PC-9 (cell line): ENCODE measurements around the gene TAF1A. TPM values are rescaled to one million over a fixed set of nuclear protein-coding genes. Genes with fewer than 3 reads are reported as not detected.

ENCODE experiments used
- BruUV-seq: library from RNA; stranded (reverse); fragments of 400-500 nt; replicated peaks from 2 replicates; lab custom pipeline; 2021; lab: Mats Ljungman, UMichigan
- CTCF ChIA-PET: fragments of 300-600 bp; sonication (Branson Sonifier 250); formaldehyde crosslinking; loops from one replicate; lab custom pipeline; 2022; ENCODE audit warnings: antibody characterized with exemption; lab: Charles Lee
- POLR2A ChIA-PET: fragments of 300-600 bp; sonication (Branson Sonifier 250); formaldehyde crosslinking; loops from one replicate; lab custom pipeline; 2022; ENCODE audit warnings: antibody characterized with exemption; ENCODE audit not compliant: unreplicated experiment; lab: Charles Lee
- DNase-seq, 2 experiments: peaks; one replicate each; pipeline versions ENCODE4 v3.0.0 to v3.0.0-alpha.2; 2015 to 2022; ENCODE audit warnings: mixed read lengths in 1 of 2
- H2AFZ ChIP-seq: fragments of 200-600 bp; sonication (generic); 2 replicates; pipeline ENCODE4 v1.8.1; 2017; ENCODE audit warnings: antibody characterized with exemption
- H3F3A ChIP-seq: fragments of 200-600 bp; sonication (generic); 2 replicates; pipeline ENCODE4 v1.8.1; 2017; ENCODE audit warnings: antibody characterized with exemption, mild to moderate bottlenecking, low read depth; ENCODE audit not compliant: insufficient read depth
- H3K27ac ChIP-seq: fragments of 200-600 bp; sonication (generic); 2 replicates; pipeline ENCODE4 v1.6.1; 2016; ENCODE audit warnings: mixed run types
- H3K27me3 ChIP-seq: fragments of 200-600 bp; sonication (generic); 2 replicates; pipeline ENCODE4 v1.6.1; 2016; ENCODE audit warnings: low read depth, mixed run types; ENCODE audit not compliant: insufficient read depth
- H3K36me3 ChIP-seq: fragments of 200-600 bp; sonication (generic); 2 replicates; pipeline ENCODE4 v1.6.1; 2016; ENCODE audit warnings: low read depth, mixed run types
- H3K4me1 ChIP-seq: fragments of 200-600 bp; sonication (generic); replicated peaks from 2 replicates; pipeline ENCODE4 v1.6.1; 2016; ENCODE audit warnings: mixed run types; ENCODE audit not compliant: insufficient read depth
- H3K4me2 ChIP-seq: fragments of 200-600 bp; sonication (generic); 2 replicates; pipeline ENCODE4 v1.6.1; 2017; ENCODE audit warnings: mixed run types
- H3K4me3 ChIP-seq: fragments of 200-600 bp; sonication (generic); 2 replicates; pipeline ENCODE4 v1.6.1; 2016; ENCODE audit warnings: mixed run types
- H3K79me2 ChIP-seq: fragments of 200-600 bp; sonication (generic); 2 replicates; pipeline ENCODE4 v1.6.1; 2017; ENCODE audit warnings: low read depth, mixed run types
- H3K9me2 ChIP-seq: fragments of 200-600 bp; sonication (generic); 2 replicates; pipeline ENCODE4 v1.8.1; 2017; ENCODE audit warnings: mild to moderate bottlenecking; ENCODE audit not compliant: insufficient read depth
- H3K9me3 ChIP-seq: fragments of 200-600 bp; sonication (generic); 2 replicates; pipeline ENCODE4 v1.8.1; 2016; ENCODE audit warnings: low read depth; ENCODE audit not compliant: insufficient read depth
- H4K20me1 ChIP-seq: fragments of 200-600 bp; sonication (generic); 2 replicates; pipeline ENCODE4 v1.8.1; 2017; ENCODE audit not compliant: insufficient read depth
- CTCF ChIP-seq: fragments of 200-600 bp; sonication (generic); conservative IDR thresholded peaks from 2 replicates; pipeline ENCODE4 v1.6.1; 2017; ENCODE audit warnings: mixed run types, antibody characterized with exemption, mild to moderate bottlenecking, moderate library complexity
- EZH2 ChIP-seq: fragments of 200-600 bp; sonication (generic); IDR thresholded peaks from 2 replicates; pipeline ENCODE4 v1.8.0; 2017; ENCODE audit warnings: antibody characterized with exemption, low read depth
- intact Hi-C: fragments of 100-400 bp; cut with micrococcal nuclease; formaldehyde crosslinking; loops from one replicate; pipeline ENCODE4 v1.10.0; 2022; ENCODE audit not compliant: unreplicated experiment
- total RNA-seq: library from RNA; stranded (reverse); gene quantifications from 2 replicates; pipeline ENCODE4 v1.2.3, GENCODE V29; 2021

TAF1A gene
- total RNA-seq, 1 experiment from 2014 or later, result 18.4 TPM

GRCh38 chr1:222529181-222529580 lies 60.6 kb downstream of the TAF1A start:
- no peaks in the 10 kb centered on the region for H3K36me3 ChIP-seq
- intact Hi-C loops, result no loop called here
- CTCF ChIA-PET, result no interaction called here
- no peak overlapping the region for H3K27ac ChIP-seq
- H3K4me1 ChIP-seq, result peaks cover 5% of the 10 kb centered on the region
- no peak overlapping the region for H3K4me2 ChIP-seq
- no peak overlapping the region for H2AFZ ChIP-seq
- TF ChIP-seq CTCF (no peak), EZH2 (no peak)
- no peaks in the 10 kb centered on the region for H4K20me1 ChIP-seq
- H3K9me2 ChIP-seq, result no peaks in the 10 kb centered on the region
- H3K4me3 ChIP-seq, result no peak overlapping the region
- POLR2A ChIA-PET, result no interaction called here
- DNase-seq, result no peak
- H3F3A ChIP-seq, result peaks cover 2% of the 10 kb centered on the region
- no peaks in the 10 kb centered on the region for H3K9me3 ChIP-seq
- no peaks in the 10 kb centered on the region for H3K79me2 ChIP-seq
- no peaks in the 10 kb centered on the region for H3K27me3 ChIP-seq
- BruUV-seq, result no TSS peak

- DNase-seq, result no peak
- TF ChIP-seq CTCF (no peak), EZH2 (no peak)
- H3K36me3 ChIP-seq, result no peaks in the 10 kb centered on the region
- H4K20me1 ChIP-seq, result no peaks in the 10 kb centered on the region
- ChIA-PET CTCF (no interaction called here), POLR2A (no interaction called here)
- intact Hi-C loops, result no loop called here
- no peak overlapping the region for H3K27ac ChIP-seq
- H3K79me2 ChIP-seq, result no peaks in the 10 kb centered on the region
- BruUV-seq, result no TSS peak
- no peaks in the 10 kb centered on the region for H3K9me2 ChIP-seq
- peaks cover 34% of the 10 kb centered on the region for H3K4me1 ChIP-seq
- no peaks in the 10 kb centered on the region for H3K9me3 ChIP-seq
- peaks cover 34% of the 10 kb centered on the region for H3F3A ChIP-seq
- H3K4me2 ChIP-seq, result no peak overlapping the region
- H3K27me3 ChIP-seq, result no peaks in the 10 kb centered on the region
- no peak overlapping the region for H2AFZ ChIP-seq
- no peak overlapping the region for H3K4me3 ChIP-seq
Observed at GRCh38 chr1:222525951-222526350, 63.8 kb downstream of the TAF1A start.

- no peak for TF ChIP-seq EZH2
- no peak for TF ChIP-seq CTCF
- intact Hi-C loops, result no loop called here
- Histone ChIP-seq H4K20me1 (no peaks in the 10 kb centered on the region), H3K27me3 (no peaks in the 10 kb centered on the region), H3K9me2 (no peaks in the 10 kb centered on the region), H3K4me2 (peak overlapping the region; percentile 67), H3K79me2 (no peaks in the 10 kb centered on the region), H3K4me3 (no peak overlapping the region), H3K36me3 (no peaks in the 10 kb centered on the region), H2AFZ (no peak overlapping the region), H3K27ac (peak overlapping the region; percentile 96), H3K9me3 (no peaks in the 10 kb centered on the region), H3F3A (peaks cover 45% of the 10 kb centered on the region), H3K4me1 (peaks cover 47% of the 10 kb centered on the region)
- POLR2A ChIA-PET, result no interaction called here
- no peak for DNase-seq
- BruUV-seq, result no TSS peak
- CTCF ChIA-PET, result no interaction called here
Observed at GRCh38 chr1:222523852-222524251, 65.9 kb downstream of the TAF1A start.
